Endothelial cell of umbilical vein (primary cell): ENCODE results near the gene KIFC3.

ENCODE experiments used
- CTCF ChIP-seq, 2 donors: IDR thresholded peaks; 1 replicate in 1 of 2; 2 replicates in 1 of 2; pipeline ENCODE4 v1.5.1; 2011; ENCODE audit warnings: low read length in 2 of 2, mild to moderate bottlenecking in 2 of 2, moderate library complexity in 2 of 2, control low read depth in 1 of 2, inconsistent platforms in 1 of 2, low read depth in 1 of 2; ENCODE audit not compliant: insufficient read depth in 1 of 2; ENCODE audit errors: extremely low read depth in 1 of 2
- EZH2 ChIP-seq: IDR thresholded peaks from 2 replicates; pipeline ENCODE4 v1.6.1; 2012; ENCODE audit warnings: borderline replicate concordance, low read depth, mild to moderate bottlenecking, moderate library complexity, low read length, inconsistent platforms; ENCODE audit not compliant: severe bottlenecking
- JUN ChIP-seq: IDR thresholded peaks from 2 replicates; pipeline ENCODE4 v1.6.1; 2011; ENCODE audit warnings: borderline replicate concordance, low read depth; ENCODE audit not compliant: insufficient read length, insufficient read depth
- MYC ChIP-seq: IDR thresholded peaks from one replicate; pipeline ENCODE4 v1.6.1; 2011; ENCODE audit warnings: mild to moderate bottlenecking, low read depth, low read length

- TF ChIP-seq CTCF (IDR thresholded peaks at IDR 0.05; ENCODE audit: extremely low read depth in 1 of 2, insufficient read depth in 1 of 2, low read depth in 1 of 2, low read length in 2 of 2) (no peak), JUN (no peak), MYC (no peak), EZH2 (no peak)
These were observed 2.0 kb upstream of the KIFC3 start for GRCh38 chr16:57804111-57804837.
